Measurements from ENCODE around the gene VPS4B. TPM values are rescaled to one million over a fixed set of nuclear protein-coding genes. Genes with fewer than 3 reads are reported as not detected.

Gene VPS4B
- total RNA-seq, 1 donor from 2014 or later, result 44.5 TPM

DNA sequence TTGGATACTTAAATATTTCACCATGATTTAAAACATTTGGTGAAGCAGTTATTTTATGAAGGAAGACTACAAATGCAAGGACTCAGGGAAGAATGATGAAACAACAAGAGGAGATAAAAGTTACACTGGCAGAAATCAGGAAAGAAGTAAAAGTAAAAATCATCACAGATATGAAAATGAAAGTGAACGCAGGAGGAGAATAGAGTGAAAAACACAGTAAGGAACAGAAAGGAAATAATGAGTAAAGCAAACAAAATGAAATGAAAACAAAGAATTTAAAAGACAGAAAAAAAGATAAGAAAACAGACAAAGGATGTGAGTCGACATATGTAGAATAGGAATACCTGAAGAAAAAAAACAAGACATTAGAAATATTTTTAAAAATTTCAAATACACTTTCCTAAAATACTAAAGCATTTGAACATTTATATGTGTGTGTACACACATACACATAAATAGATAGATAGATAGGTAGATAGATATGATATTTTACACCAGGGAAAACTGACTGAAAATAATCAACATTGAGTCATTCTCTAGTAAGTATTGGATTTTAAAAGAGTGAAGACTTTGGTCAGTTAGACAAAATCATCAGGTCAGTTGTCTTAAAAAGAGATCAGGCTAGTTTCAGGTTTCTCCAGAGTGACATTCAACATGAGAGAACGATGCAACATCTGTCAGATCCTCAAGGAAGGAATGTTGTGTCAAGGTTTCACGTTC lies 43.2 kb downstream of the VPS4B start:
- Mint-ChIP-seq H3K36me3 (ENCODE audit: unreplicated experiment) (peaks cover 4% of the 10 kb centered on the region), H3K4me1 (ENCODE audit: low read depth, unreplicated experiment) (no peaks in the 10 kb centered on the region), H3K4me3 (ENCODE audit: unreplicated experiment) (no peak overlapping the region), H3K27ac (ENCODE audit: unreplicated experiment) (no peak overlapping the region), H3K9me3 (ENCODE audit: unreplicated experiment) (peaks cover 6% of the 10 kb centered on the region), H3K27me3 (ENCODE audit: unreplicated experiment) (no peaks in the 10 kb centered on the region)
- no peak for DNase-seq
- TF ChIP-seq, protein P1, sequence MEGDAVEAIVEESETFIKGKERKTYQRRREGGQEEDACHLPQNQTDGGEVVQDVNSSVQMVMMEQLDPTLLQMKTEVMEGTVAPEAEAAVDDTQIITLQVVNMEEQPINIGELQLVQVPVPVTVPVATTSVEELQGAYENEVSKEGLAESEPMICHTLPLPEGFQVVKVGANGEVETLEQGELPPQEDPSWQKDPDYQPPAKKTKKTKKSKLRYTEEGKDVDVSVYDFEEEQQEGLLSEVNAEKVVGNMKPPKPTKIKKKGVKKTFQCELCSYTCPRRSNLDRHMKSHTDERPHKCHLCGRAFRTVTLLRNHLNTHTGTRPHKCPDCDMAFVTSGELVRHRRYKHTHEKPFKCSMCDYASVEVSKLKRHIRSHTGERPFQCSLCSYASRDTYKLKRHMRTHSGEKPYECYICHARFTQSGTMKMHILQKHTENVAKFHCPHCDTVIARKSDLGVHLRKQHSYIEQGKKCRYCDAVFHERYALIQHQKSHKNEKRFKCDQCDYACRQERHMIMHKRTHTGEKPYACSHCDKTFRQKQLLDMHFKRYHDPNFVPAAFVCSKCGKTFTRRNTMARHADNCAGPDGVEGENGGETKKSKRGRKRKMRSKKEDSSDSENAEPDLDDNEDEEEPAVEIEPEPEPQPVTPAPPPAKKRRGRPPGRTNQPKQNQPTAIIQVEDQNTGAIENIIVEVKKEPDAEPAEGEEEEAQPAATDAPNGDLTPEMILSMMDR (IDR thresholded peaks at IDR 0.05; ENCODE audit: partially characterized antibody, unreplicated experiment), result no peak

DNA sequence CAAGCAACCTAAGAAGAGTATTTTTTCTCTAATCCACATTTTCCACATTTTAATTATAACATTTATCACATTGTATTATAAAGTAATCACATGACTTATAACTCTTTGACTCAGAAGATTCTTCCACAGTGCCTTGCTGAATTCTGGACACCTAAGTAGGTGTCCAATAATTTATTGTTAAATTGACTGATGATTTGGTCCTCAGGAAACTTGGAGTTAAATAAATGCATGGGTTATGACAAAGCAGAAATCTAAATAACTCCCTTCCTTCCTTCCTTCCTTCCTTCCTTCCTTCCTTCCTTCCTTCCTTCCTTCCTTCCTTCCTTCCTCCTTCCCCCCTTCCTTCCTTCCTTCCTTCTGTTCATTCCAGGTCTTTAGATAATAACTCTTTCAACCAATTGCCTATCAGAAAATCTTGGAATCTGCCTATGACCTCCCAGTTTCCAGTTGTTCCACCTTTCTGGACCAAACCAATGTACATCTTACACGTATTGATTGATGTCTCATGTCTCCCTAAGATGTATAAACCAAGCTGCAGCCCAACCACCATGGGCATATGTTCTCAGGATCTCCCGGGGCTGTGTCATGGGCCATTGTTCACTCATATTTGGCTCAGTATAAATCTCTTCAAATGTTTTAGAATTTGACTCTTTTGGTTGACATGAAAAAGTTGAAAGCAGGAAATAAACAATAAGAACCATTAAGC lies 44.8 kb downstream of the VPS4B start:
- no peaks in the 10 kb centered on the region for H3K4me1 Mint-ChIP-seq (ENCODE audit: low read depth, unreplicated experiment)
- H3K4me3 Mint-ChIP-seq (ENCODE audit: unreplicated experiment), result no peak overlapping the region
- no peaks in the 10 kb centered on the region for H3K36me3 Mint-ChIP-seq (ENCODE audit: unreplicated experiment)
- no peak overlapping the region for H3K27ac Mint-ChIP-seq (ENCODE audit: unreplicated experiment)
- H3K27me3 Mint-ChIP-seq (ENCODE audit: unreplicated experiment), result no peaks in the 10 kb centered on the region
- no peak for DNase-seq
- peaks cover 5% of the 10 kb centered on the region for H3K9me3 Mint-ChIP-seq (ENCODE audit: unreplicated experiment)
- TF ChIP-seq, protein P1 (IDR thresholded peaks at IDR 0.05; ENCODE audit: partially characterized antibody, unreplicated experiment), result no peak

DNA sequence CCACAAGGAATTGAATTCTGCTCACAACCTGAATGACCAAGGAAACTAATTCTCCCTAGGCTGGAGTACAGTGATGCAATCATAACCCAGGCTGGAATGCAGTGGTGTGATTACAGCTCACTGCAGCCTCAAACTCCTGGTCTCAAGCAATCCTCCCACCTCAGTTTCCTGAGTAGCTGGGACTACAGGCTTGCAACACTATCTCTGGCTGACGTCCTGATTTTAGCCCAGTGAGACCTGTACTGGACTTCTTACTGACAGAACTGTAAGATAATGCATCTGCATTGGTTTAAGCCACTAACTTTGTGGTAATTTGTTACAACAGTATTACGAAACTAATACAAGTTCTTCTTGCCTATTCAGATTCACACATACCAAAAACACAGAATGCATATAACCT lies 45.7 kb downstream of the VPS4B start:
- Mint-ChIP-seq H3K27ac (ENCODE audit: unreplicated experiment) (no peak overlapping the region), H3K4me1 (ENCODE audit: low read depth, unreplicated experiment) (no peaks in the 10 kb centered on the region), H3K36me3 (ENCODE audit: unreplicated experiment) (no peaks in the 10 kb centered on the region), H3K4me3 (ENCODE audit: unreplicated experiment) (no peak overlapping the region), H3K27me3 (ENCODE audit: unreplicated experiment) (no peaks in the 10 kb centered on the region), H3K9me3 (ENCODE audit: unreplicated experiment) (peaks cover 5% of the 10 kb centered on the region)
- TF ChIP-seq, protein P1 (IDR thresholded peaks at IDR 0.05; ENCODE audit: partially characterized antibody, unreplicated experiment), result no peak
- no peak for DNase-seq

DNA sequence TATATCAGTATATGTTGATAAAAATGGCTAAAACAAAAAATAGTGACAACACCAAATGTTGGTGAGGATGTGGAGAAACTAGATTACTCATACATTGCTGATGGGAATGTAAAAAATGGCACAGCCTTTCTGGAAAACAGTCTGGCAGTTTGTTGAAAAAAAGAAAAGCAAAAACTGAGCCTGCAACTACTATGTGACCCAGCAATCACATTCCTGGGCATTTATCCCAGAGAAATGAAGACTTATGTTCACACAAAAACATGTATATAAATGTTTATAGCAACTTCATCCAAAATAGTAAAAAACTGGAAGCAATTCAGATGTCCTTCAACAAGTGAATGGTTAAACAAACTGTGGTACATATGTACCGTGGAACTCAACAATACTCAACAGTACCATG lies 47.7 kb downstream of the VPS4B start:
- H3K4me3 Mint-ChIP-seq (ENCODE audit: unreplicated experiment), result no peak overlapping the region
- no peaks in the 10 kb centered on the region for H3K36me3 Mint-ChIP-seq (ENCODE audit: unreplicated experiment)
- peaks cover 5% of the 10 kb centered on the region for H3K9me3 Mint-ChIP-seq (ENCODE audit: unreplicated experiment)
- no peak for DNase-seq
- H3K27me3 Mint-ChIP-seq (ENCODE audit: unreplicated experiment), result no peaks in the 10 kb centered on the region
- TF ChIP-seq, protein P1 (IDR thresholded peaks at IDR 0.05; ENCODE audit: partially characterized antibody, unreplicated experiment), result no peak
- no peaks in the 10 kb centered on the region for H3K4me1 Mint-ChIP-seq (ENCODE audit: low read depth, unreplicated experiment)
- H3K27ac Mint-ChIP-seq (ENCODE audit: unreplicated experiment), result no peak overlapping the region

DNA sequence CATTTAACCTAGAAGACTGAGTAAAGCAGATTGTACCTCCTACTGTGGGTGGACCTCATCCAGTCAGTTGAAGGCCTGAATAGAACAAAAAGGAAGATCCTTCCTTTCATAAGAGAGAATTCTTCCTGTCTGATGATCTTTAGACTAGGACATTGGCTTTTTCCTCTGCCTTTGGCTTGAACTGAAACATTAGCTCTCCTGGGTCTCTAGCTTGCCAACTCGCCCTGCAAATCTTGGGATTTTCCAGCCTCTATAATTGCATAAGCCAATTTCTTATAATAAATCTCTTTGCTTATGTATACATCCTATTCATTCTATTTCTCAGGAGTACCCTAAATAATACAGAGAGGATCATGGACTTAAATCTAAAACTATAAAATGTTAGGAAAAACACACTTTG lies 49.1 kb downstream of the VPS4B start:
- Mint-ChIP-seq H3K27me3 (ENCODE audit: unreplicated experiment) (no peaks in the 10 kb centered on the region), H3K4me3 (ENCODE audit: unreplicated experiment) (no peak overlapping the region), H3K27ac (ENCODE audit: unreplicated experiment) (no peak overlapping the region), H3K4me1 (ENCODE audit: low read depth, unreplicated experiment) (peaks cover 1% of the 10 kb centered on the region), H3K36me3 (ENCODE audit: unreplicated experiment) (no peaks in the 10 kb centered on the region), H3K9me3 (ENCODE audit: unreplicated experiment) (peaks cover 5% of the 10 kb centered on the region)
- TF ChIP-seq, protein P1 (IDR thresholded peaks at IDR 0.05; ENCODE audit: partially characterized antibody, unreplicated experiment), result no peak
- DNase-seq, result no peak

Data from glutamatergic neuron (in vitro differentiated cells).